Adrenal gland (tissue), 5 donors: Measurements from ENCODE around the gene MFNG.

ENCODE experiments used
- POLR2A ChIP-seq, 2 donors: fragments of 450-650 bp; IDR thresholded peaks; one replicate each; pipeline ENCODE4 v1.6.1; 2017; ENCODE audit warnings: antibody characterized with exemption in 2 of 2, mild to moderate bottlenecking in 2 of 2, moderate library complexity in 1 of 2
- TF ChIP-seq, protein P1 (sequence below), 6 experiments: fragments of 450-650 bp in 4 of 6; fragments of 200-600 bp in 2 of 6; sonication (generic) in 1 of 6; IDR thresholded peaks; 1 replicate in 5 of 6; 2 replicates in 1 of 6; pipeline versions ENCODE4 v1.5.1 to v1.8.0; 2016 to 2021; ENCODE audit warnings: antibody characterized with exemption in 6 of 6, mild to moderate bottlenecking in 2 of 6, moderate library complexity in 1 of 6
- donor health status: DM: no; HTN: no; CAD: no.

DNA sequence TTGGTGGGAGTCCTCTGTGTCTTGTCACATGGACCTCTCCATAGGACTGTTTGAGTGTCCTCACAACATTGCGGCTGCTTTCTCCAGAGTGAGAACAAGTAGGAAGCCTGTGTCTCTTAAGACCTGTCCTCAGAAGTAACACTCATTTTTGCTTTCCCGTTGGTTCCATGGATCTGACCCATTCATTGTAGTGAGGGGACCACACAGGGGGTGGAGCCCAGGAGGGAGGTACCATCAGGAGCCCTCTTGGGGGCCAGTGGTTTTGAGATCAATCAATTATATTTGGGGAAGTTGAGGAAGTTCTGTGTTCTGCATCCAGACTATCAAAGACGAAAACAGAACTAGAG lies 53.5 kb downstream of the MFNG start:
- TF ChIP-seq POLR2A (IDR thresholded peaks at IDR 0.05) = no peak
- TF ChIP-seq, protein P1, sequence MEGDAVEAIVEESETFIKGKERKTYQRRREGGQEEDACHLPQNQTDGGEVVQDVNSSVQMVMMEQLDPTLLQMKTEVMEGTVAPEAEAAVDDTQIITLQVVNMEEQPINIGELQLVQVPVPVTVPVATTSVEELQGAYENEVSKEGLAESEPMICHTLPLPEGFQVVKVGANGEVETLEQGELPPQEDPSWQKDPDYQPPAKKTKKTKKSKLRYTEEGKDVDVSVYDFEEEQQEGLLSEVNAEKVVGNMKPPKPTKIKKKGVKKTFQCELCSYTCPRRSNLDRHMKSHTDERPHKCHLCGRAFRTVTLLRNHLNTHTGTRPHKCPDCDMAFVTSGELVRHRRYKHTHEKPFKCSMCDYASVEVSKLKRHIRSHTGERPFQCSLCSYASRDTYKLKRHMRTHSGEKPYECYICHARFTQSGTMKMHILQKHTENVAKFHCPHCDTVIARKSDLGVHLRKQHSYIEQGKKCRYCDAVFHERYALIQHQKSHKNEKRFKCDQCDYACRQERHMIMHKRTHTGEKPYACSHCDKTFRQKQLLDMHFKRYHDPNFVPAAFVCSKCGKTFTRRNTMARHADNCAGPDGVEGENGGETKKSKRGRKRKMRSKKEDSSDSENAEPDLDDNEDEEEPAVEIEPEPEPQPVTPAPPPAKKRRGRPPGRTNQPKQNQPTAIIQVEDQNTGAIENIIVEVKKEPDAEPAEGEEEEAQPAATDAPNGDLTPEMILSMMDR (IDR thresholded peaks at IDR 0.05) = no peak
